ENCODE results near the gene CCNQ.

The CCNQ gene

DNA sequence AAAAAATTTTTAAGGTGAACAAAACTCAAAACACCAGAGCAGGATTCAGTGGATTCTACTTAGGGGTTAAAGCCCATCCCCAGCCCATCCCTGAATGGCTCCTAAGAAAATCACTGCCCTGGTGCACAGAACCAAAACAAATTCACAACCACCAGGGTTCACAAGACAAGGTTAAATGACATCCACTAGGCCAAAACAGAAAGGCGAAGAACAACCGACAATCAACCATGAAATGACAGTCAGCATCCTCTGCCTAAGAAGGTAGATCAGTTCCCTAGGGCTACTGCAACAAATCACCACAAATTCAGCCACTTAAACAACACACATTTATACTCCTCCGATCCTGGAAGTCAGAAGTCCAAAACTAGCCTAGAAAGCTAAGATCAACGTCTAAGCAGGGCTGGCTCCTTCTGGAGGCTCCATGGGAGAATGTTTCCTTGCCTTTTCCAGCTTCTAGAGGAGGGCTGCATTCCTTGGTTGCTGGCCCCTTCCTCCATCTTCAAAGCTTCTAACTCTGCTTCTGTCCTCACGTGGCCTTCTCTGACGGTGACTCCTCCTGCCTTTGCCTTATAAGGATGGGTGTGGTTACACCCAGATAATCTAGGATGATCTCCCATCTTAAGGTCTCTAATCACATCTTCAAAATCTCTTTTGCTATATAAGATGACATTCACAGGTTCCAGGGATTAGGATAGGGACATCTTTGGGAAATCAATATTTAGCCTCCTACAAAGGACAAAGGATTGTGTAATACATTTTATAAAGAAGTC lies 1.8 kb downstream of the CCNQ start:
- no peak for DNase-seq (ENCODE audit: low read depth in 1 of 2, low spot score in 1 of 2)

DNA sequence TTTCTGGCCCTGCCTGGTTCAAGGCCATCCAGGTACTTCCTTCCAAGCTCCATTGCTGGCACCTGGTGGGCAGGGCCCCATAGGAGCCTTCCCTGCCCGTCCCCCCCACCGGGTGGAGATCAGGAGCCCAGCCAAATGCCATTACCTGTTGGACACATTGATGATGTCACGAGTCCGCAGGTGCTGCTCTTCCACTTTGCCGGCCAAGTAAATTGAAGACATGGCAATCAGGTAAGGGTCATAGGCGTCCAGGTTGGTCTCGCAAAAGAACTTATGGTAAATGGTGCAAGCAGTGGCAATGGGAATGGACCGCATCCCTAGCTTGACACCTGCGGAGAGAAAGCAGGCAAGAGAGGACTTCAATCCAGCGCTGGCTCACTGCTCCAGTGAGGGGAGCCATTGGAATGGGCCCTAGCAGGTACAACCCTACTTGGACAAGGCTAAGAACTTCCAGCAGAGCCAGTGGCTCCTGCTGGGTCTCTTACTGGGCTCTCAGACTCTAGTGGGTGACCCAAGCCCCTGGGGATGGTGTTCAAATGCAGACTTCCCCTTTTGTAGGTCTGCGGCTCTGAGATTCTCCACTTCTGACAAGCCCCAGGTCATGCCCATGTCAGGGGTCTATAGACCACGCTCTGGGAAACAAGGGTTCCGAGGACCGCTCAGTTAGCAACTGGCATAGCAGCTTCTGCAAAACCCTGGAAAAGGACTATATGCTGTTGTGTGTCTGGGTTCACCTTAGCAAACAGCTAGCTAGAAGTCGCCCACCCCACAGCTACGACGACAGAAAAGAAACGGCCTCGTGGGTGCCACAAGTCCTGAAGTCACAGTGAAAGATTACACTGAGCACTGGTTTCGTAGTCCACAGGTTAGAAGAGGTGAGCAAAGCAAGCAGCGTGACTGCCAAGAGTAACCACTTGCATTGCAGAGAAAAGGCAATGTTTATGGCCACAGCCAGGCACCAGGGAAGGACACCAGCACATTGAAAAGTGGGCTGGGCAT lies 2.8 kb downstream of the CCNQ start:
- no peak for DNase-seq (ENCODE audit: low read depth in 1 of 2, low spot score in 1 of 2)

DNA sequence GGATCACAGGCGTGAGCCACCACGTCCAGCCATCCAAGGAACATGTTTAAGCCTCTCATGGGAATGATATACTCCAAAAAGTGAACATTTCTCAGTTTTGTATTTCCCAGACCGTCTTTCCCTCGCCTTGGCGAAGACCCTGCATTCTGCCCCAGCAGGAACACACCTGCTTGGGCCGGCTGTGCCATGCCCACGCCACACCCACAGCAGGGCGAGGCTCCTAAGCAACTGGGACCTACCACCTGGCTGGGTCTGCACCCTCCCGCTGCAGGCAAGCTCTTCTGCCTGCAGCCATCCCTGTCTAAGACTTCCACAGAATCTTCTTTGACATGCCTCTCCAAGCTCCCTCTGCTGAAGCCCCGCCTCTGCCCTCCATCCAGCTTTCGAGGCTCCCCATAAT lies 3.6 kb downstream of the CCNQ start:
- no peak for DNase-seq (ENCODE audit: low read depth in 1 of 2, low spot score in 1 of 2)

DNA sequence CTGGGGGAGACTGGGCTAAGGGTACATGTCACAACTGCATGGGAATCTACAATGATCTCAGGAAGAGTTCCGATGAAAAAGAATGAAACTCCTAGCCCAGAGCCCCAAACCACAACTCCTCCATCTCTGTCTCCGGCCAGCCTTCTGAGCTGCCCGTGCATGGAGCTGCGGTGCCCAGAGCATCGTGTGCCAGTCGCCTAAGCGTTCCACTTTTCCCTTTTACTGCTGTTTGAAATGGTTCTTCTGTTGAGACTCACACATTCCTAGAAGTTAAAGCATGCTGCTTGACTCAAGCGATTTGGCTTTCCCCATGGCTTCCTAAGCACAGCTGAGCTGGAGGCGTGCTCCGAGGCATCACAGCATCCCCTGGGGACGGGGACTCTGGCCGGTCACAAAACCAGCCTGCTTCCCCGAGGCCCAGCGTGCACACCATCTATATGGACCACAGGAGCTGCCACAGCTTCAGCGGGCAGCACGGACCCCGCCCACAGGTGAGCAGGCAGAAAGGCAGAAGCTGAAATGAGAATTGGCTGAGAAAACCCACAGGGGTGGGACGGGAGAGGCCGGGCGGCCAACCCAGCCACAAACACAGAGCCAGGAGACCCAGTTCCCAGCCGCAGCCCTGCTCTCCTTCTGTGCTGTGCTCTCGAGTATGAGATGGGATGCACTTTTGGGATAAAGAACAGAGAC lies 5.0 kb downstream of the CCNQ start:
- DNase-seq (ENCODE audit: low read depth in 1 of 2, low spot score in 1 of 2) = no peak

DNA sequence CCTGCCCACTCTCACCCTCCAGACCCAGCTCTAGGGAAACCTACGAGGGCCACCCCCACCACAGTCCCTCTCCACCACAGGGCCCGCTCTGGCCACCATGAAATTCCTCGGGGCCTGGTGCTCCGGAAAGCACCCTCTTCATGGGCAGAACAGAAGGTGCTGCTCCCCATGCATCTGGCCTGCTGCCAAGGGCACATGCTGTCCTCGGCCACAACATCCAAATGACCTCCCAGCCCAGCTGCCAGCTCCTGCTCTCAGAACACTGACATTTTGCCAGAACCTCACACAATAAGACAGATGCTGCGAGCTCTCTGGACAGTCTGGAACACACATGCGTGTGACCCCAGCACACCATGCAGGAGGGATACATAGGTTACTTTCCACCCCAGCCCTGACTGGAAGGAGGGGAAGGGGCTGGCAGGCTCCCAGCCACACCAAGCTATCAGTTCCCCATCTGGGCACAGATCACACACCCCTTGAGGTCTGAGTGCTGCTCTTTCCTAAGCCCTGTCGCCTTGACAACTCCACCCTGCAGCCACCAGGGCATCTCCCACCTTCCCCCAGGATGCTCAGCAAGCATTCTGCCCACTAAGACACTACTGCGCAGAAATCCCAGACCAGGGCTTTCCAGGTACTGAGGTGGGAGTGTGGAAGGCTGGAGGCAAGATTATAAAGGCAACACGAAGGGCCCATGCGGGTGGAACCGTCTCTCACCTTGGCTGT lies 5.8 kb downstream of the CCNQ start:
- DNase-seq (ENCODE audit: low read depth in 1 of 2, low spot score in 1 of 2) = no peak

DNA sequence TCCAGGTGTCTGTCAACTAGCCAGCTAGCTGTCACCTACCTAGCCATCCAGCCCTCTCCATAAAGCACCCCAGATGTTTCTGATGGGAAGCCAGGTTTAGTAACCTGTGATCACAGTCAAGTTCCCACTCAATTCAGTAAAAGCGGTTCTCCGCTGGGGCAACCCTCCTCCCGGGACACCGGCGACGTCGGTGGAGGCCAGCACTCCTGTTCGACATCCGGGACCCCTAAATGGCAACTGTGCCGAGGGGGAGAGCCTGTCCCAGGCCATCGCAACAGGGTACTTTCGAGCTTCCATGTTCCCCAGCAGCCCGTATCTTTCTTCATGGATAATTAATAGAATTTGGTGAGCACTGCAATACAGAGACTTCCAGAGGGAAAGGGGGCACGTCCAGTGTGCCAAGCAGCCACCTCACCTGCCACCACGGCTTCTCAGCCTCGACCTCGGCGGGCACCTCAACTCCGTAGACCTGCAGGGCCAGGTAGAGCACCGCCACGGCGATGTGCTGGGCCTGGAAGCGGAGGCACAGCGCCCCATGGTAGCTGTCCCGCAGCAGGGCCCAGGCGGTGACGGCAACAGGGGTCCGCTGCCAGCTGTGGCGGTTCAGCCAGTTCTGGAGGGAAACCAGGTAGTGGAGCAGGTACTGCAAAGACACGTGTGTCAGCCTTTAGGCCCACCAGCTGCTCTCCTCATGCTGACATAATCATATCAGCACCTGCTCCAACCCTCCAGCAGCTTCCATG lies 6.7 kb downstream of the CCNQ start:
- no peak for DNase-seq (ENCODE audit: low read depth in 1 of 2, low spot score in 1 of 2)

DNA sequence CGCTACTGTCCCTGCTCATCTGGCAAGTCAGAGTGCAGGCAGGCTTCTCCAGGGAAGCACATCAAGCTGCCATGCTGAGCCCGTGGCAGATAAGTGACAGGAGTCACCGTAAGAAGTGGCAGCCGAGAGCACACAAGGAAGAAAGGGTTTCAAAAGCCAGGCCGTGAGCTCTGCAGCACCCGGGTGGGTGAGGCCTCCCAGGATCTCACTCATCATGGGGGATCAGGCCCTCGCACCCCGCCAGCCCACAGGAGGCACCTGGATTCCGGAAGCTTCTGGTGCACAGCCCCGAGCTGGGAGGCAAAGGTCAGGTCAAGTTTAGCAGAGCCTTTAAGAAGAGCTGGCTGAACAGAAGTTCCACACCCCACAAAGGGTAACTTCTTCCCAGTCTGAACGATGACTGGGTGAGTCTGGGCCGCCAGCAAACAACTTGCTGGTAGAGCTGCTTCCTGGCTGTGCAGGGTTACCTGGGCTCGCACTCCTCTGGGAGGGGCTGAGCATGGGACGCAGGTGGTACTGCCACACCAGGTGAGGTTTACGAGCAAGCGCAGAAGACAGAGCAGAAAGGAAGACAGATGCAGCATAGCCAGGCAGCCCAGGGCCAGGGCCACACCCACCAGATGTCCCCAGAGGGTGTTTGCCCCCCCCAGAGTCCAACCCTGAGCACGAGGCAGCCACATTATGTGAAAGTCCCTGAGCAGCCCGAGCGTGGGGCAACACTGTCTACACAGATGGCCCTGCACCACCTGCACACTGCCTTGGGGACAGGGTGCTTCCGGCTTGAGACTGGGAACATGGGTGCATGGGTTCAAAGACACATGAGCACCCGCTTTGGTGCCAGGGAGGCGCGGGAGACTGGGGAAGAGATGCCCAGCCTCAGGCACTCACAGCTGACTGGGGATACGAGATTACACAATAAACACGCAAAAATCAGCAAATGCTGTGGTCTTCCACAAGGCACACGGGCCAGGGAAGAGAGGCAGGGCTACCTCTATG lies 7.7 kb downstream of the CCNQ start:
- no peak for DNase-seq (ENCODE audit: low read depth in 1 of 2, low spot score in 1 of 2)

DNA sequence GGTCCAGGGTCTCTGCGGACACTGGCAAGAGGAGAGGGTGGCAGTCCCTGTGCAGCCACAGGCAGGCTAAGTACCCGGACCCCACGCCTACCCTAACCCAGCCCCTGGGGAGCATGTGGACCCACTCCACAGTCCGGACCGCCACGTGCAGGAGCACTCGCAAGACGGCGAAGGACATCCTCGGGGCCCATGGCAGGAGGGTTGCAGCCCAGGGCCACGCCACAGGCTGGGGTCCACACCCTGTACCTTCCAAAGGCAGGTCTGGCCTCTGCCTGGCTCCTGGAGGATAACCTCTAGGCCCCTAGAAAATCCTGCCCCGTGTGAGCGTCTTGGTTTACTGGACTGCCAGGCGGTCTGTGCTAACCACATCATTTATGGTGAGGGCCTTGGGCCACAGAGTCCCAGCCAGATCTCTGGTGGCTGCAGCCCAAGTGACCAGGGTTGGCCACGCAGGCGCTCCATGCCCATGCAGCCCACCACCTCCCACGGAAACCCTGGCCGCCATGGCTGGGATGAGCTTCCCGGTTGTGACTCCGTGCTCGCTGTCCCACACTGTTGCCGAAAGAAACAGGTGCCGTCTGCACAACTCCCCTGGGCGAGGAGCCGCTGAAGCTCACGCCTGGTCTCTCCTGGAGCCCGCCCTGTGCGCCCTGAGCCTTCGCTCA lies 10.0 kb downstream of the CCNQ start:
- DNase-seq (ENCODE audit: low read depth in 1 of 2, low spot score in 1 of 2) = no peak

DNA sequence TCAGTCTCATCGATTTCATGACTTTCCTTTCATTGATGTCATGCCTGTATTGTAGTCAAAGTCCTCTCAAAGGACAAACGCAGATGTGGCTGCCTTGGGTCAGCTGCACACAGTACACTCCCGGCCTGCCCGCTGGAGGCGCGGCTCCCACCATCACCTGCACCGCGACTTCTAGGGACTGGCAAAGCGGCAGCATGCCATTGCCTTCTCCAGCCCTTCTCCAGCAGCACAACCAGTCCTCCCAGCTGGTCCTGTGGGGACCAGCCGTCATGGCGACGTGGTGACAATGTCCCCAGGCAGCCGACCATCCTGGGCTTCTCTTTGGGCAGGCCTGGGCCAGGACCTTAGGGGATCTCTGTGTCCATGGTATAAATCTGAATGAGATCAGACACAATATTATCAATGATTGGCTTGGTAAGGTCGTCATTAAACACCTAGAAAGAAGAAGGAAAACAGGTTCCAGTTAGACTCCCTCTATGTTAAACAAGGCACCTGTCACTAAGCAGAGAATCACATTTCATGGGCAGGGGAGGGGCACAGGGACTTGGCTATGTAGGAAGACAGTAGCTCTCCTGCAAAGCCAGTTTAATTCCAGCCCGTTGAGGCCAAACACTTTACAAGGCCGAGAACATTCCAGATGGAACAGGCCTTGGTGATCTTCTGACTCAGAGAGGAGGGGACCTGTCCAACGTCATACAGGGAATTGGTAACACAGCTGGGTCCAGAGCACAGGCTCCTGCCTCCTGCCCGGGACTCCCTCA lies 10.7 kb downstream of the CCNQ start:
- no peak for DNase-seq (ENCODE audit: low read depth in 1 of 2, low spot score in 1 of 2)

DNA sequence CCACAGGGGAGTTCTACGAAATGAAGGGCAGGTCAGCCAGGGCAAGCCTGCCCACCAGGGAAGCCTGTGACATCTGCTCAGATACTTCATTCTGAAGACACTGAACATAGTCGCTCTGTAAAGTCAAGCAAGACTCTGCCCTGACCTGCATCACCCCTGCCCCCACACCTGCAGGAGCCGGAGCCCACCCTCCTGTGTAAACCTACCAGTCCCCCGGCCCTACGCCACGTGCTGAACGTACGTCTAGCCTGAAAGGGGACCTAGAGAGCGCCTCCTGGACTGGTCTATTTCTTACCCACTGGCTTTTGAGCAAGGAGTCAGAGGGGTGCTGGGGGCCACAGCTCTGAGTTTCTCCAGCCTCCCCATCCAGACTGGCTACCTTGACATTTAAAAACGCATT lies 11.6 kb downstream of the CCNQ start:
- DNase-seq (ENCODE audit: low read depth in 1 of 2, low spot score in 1 of 2) = no peak

DNA sequence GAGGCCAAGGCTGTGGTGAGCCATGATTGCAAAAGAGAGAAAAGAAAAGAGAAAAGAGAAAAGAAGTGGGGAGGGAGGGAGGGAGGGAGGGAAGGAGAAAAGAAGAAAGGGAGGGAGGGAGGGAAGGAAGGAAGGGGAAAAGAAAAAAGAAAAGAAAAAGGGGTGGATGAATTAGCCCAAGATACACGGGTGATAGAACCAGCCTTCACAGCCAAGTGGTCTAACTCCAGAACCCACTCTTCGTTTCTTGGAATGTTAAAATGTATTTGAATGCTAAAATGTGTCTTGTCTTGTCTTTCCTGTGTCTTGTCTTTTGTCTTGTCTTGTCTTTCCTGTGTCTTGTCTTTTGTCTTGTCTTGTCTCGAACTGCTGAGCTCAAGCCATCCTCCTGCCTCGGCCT lies 13.1 kb downstream of the CCNQ start:
- no peak for DNase-seq (ENCODE audit: low read depth in 1 of 2, low spot score in 1 of 2)

DNA sequence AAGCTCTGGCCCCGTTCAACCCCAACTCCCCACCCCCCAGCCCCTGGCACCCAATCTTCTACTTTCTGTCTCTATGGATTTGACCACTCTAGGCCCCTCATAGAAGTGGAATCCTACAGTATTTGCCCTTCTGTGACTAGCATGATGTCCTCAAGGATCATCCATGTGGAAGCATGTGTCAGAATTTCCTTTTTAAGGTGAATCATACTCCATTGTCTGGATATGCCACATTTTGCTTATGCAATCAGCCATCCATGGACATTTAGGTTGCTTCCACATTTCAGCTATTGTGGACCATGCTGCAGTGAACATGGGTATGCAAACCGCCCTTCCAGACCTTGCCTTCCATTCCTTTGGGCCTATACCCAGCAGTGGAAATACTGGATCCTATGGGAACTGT lies 15.5 kb downstream of the CCNQ start:
- no peak for DNase-seq (ENCODE audit: low read depth in 1 of 2, low spot score in 1 of 2)

DNA sequence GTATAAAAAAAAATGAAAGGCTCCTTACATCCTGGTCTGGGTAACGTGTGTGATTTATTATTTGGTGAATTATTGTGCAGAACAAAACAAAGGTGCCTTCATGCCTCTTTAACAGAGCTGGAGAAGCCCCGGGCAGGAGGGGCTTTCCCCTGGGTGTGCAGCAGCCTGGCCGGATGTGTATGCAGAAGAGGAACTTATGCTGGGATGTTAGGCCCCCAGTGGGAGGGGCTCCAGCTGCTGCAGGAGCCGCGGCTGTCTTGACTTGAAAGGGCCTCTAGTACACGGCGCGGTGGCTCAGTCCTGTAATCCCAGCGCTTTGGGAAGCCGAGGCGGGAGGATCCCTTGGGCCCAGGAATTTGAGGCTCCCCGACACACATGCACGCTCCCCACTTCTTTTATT lies 16.0 kb downstream of the CCNQ start:
- peak; percentile 16 to 38 for DNase-seq (ENCODE audit: low read depth in 1 of 2, low spot score in 1 of 2)

DNA sequence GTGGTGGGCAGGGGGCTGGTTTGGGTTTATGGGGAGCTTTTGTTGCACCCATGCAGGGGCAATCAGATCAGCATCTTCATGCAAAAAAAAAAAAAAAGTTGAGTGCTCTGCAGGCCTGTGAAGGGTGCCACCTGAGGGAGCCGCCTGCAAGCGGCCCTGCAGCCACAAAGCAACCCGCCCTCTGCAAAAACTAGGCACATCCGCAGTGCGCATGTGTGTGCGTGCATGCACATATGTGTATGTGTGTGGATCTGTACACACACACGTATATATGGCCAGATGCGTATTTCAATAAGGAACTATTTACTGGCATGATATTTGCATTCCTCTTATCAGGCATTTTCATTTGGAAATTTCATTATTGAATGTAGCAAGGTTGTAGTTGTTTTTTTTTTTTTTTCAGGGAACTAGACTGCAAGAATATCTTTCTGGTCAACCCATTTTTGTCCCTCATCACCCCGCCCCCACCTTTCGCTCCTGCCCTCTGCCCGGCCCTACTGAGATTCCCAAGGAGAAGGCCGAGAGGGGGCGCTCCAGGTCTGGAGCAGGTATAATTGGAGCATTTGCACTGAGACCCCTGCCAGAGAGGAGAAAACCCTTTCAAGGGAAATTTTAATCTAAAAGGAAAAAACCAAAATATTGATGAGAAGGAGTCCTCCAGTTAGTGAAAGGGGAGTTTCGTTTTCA lies 18.1 kb downstream of the CCNQ start:
- DNase-seq (ENCODE audit: low read depth in 1 of 2, low spot score in 1 of 2) = no peak

DNA sequence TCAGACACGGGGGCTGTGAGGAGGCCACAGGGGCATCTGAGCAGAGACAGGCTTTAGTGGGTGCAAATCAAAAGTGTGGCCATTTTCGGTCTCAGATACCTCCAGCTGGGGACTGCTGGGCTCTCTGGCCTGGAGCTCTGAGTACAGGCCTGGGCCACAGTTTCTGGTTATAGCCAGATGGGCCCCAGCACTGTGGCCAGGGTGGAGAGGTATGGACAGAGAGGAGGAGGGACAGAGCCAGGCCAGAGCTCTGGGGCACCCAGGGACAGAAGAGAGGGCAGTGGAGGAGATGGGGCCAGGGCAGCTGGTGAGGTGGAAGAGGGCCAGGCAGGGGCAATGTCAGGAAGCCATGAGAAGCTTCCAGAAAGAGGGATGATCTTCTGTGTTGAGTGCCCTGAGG lies 20.1 kb downstream of the CCNQ start:
- no peak for DNase-seq (ENCODE audit: low read depth in 1 of 2, low spot score in 1 of 2)

DNA sequence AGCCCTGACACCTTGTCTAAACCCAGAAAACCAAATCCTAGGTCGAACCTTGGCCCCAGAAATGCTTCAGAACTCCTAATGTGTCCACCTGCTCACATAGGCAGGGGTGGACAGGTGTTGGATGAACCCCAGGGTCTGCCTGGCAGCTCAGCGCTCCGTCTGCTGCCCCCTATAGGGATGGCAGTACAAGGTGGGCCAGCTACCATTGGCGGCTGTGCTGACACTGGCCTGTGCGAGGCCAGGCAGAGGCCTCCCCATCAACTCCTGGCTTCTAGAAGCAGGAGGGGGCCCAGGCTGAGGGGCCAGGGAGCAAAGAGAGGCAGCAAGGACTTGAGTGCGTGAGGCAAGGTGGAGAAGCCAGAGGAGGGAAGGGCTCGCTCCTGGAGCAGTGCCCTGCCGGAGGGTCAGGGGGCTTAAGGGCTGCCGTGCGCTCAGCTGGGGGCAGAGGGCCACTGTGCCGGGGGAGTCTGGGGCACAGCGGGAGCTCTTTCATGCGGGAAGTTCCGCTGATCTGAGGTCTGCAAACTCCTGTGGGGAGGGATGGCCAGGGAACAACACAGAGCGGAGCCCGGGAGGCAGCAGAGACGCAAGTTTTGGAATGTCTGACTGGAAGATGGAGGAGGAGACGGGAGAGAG lies 20.6 kb downstream of the CCNQ start:
- DNase-seq (ENCODE audit: low read depth in 1 of 2, low spot score in 1 of 2) = no peak

DNA sequence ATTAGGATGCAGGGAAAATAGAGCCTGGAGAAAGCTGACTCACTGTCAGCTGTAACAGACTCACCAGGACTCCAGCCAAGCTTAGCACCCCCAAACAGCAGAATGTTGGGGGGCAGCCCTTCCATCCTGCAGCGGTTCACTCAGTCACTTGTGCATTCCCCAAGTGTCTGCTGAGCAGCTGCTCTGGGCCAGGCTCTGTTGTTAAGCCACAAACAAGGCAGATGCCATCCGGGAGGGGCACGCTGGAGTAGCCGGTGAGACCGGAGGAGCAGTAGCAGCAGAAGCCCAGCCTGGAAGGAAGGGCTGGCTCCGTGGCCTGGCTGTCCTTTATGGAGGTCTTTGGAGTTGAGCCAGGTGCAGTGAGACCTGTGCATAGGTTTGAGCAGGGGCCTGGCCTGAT lies 22.0 kb downstream of the CCNQ start:
- DNase-seq (ENCODE audit: low read depth in 1 of 2, low spot score in 1 of 2) = no peak
